GM23338 (cell line): ENCODE measurements around the gene DMRT2. TPM values are rescaled to one million over a fixed set of nuclear protein-coding genes. Genes with fewer than 3 reads are reported as not detected.

Experiments
- ATAC-seq: fragments of 200-7000 bp; cut with Tn5 transposase; 3 replicates; pipeline ENCODE4 v1.9.1; 2020
- DNase-seq: peaks from one replicate; pipeline ENCODE4 v3.0.0-alpha.2; 2015; ENCODE audit warnings: low spot score
- H2AFZ ChIP-seq: fragments of 200-600 bp; sonication (generic); 2 replicates; pipeline ENCODE4 v1.8.0; 2016; ENCODE audit warnings: antibody characterized with exemption, mild to moderate bottlenecking, moderate library complexity
- H3F3A ChIP-seq: fragments of 200-600 bp; sonication (generic); replicated peaks from 2 replicates; pipeline ENCODE4 v1.8.0; 2017; ENCODE audit warnings: antibody characterized with exemption, mixed run types, low read depth
- H3K27ac ChIP-seq: fragments of 200-600 bp; sonication (generic); 2 replicates; pipeline ENCODE4 v1.6.1; 2016; ENCODE audit warnings: low read depth
- H3K27me3 ChIP-seq: fragments of 200-600 bp; sonication (generic); 2 replicates; pipeline ENCODE4 v1.8.0; 2016; ENCODE audit warnings: mild to moderate bottlenecking, mixed run types, moderate library complexity; ENCODE audit not compliant: insufficient read depth
- H3K36me3 ChIP-seq: fragments of 200-600 bp; sonication (generic); 2 replicates; pipeline ENCODE4 v1.8.0; 2016; ENCODE audit warnings: mild to moderate bottlenecking; ENCODE audit not compliant: insufficient read depth
- H3K4me1 ChIP-seq: fragments of 200-600 bp; sonication (generic); 2 replicates; pipeline ENCODE4 v1.8.0; 2016; ENCODE audit warnings: mild to moderate bottlenecking, moderate library complexity; ENCODE audit not compliant: insufficient read depth
- H3K4me2 ChIP-seq: fragments of 200-600 bp; sonication (generic); 2 replicates; pipeline ENCODE4 v1.7.1; 2017; ENCODE audit warnings: mixed run types
- H3K4me3 ChIP-seq: fragments of 200-600 bp; sonication (generic); 2 replicates; pipeline ENCODE4 v1.6.1; 2016; ENCODE audit warnings: mixed run types
- H3K79me2 ChIP-seq: fragments of 200-600 bp; sonication (generic); replicated peaks from 2 replicates; pipeline ENCODE4 v1.8.0; 2017; ENCODE audit warnings: mild to moderate bottlenecking; ENCODE audit not compliant: insufficient read depth
- H3K9me2 ChIP-seq: fragments of 200-600 bp; sonication (generic); 2 replicates; pipeline ENCODE4 v1.8.0; 2017; ENCODE audit not compliant: insufficient read depth
- H4K20me1 ChIP-seq: fragments of 200-600 bp; sonication (generic); replicated peaks from 2 replicates; pipeline ENCODE4 v1.8.0; 2017; ENCODE audit warnings: mild to moderate bottlenecking; ENCODE audit not compliant: insufficient read depth
- H3K27ac Mint-ChIP-seq: 2 replicates; pipeline ENCODE4 v1.8.0; 2020; ENCODE audit warnings: inconsistent platforms, mild to moderate bottlenecking, moderate library complexity, mixed read lengths
- H3K27me3 Mint-ChIP-seq: 3 replicates; pipeline ENCODE4 v1.8.0; 2022; ENCODE audit warnings: low read depth, mild to moderate bottlenecking, moderate library complexity, mixed read lengths, inconsistent platforms; ENCODE audit not compliant: insufficient read depth, poor library complexity
- H3K36me3 Mint-ChIP-seq: 3 replicates; pipeline ENCODE4 v1.8.0; 2021; ENCODE audit warnings: low read depth, mild to moderate bottlenecking, inconsistent platforms, moderate library complexity, mixed read lengths
- H3K4me1 Mint-ChIP-seq: 3 replicates; pipeline ENCODE4 v1.8.0; 2020; ENCODE audit warnings: mild to moderate bottlenecking, inconsistent platforms, mixed read lengths
- H3K4me3 Mint-ChIP-seq: 3 replicates; pipeline ENCODE4 v1.8.0; 2021; ENCODE audit warnings: moderate library complexity, mild to moderate bottlenecking, inconsistent platforms, mixed read lengths
- H3K9me3 Mint-ChIP-seq: 3 replicates; pipeline ENCODE4 v1.8.0; 2020; ENCODE audit warnings: moderate library complexity, mild to moderate bottlenecking, inconsistent platforms, mixed read lengths
- CREB1 ChIP-seq: fragments of 250-450 bp; sonication (Bioruptor Pico); IDR thresholded peaks from 2 replicates; pipeline ENCODE4 v1.5.0; 2020; ENCODE audit warnings: low read depth, mild to moderate bottlenecking, moderate library complexity
- CTCF ChIP-seq, 2 experiments: fragments of 200-600 bp in 1 of 2; sonication (generic) in 1 of 2; conservative IDR thresholded peaks; 2 replicates each; pipeline versions ENCODE4 v1.5.1 to v1.6.1; 2016 to 2017; ENCODE audit warnings: antibody characterized with exemption in 2 of 2, low read depth in 2 of 2, mild to moderate bottlenecking in 2 of 2, moderate library complexity in 1 of 2
- EZH2phosphoT487 ChIP-seq: fragments of 200-600 bp; sonication (generic); IDR thresholded peaks from one replicate; pipeline ENCODE4 v1.8.1; 2018; ENCODE audit warnings: antibody characterized with exemption; ENCODE audit not compliant: unreplicated experiment
- JUNB ChIP-seq: IDR thresholded peaks from one replicate; pipeline ENCODE4 v1.6.1; 2016; ENCODE audit warnings: antibody characterized with exemption; ENCODE audit not compliant: unreplicated experiment
- POLR2AphosphoS5 ChIP-seq: IDR thresholded peaks from 2 replicates; pipeline ENCODE4 v1.6.1; 2016; ENCODE audit warnings: antibody characterized with exemption, low read depth
- STAT1 ChIP-seq: IDR thresholded peaks from one replicate; pipeline ENCODE4 v1.6.1; 2016; ENCODE audit warnings: antibody characterized with exemption; ENCODE audit not compliant: unreplicated experiment
- ZNF114 ChIP-seq: fragments of 250-450 bp; sonication (Bioruptor Pico); IDR thresholded peaks from 2 replicates; pipeline ENCODE4 v1.5.0; 2020; ENCODE audit warnings: mild to moderate bottlenecking, moderate library complexity
- ZNF331 ChIP-seq: fragments of 250-450 bp; sonication (Bioruptor Pico); IDR thresholded peaks from 2 replicates; pipeline ENCODE4 v1.5.0; 2020; ENCODE audit warnings: low read depth, mild to moderate bottlenecking, moderate library complexity
- polyA plus RNA-seq: library from polyadenylated mRNA; unstranded; fragments of >200 nt; fragmentation: Nextera tagmentation; extraction: Ambion mirVana; gene quantifications from 2 replicates; pipeline ENCODE4 v1.2.1, GENCODE V29; 2016
- total RNA-seq: library from RNA; depleted of rRNA; stranded (reverse); fragments of >200 nt; shearing (Covaris generic); gene quantifications from 2 replicates; pipeline ENCODE4 v1.2.3, GENCODE V29; 2014
- TF ChIP-seq, protein P1 (sequence below): IDR thresholded peaks from 2 replicates; pipeline ENCODE4 v1.6.1; 2016; ENCODE audit warnings: antibody characterized with exemption
- TF ChIP-seq, protein P2 (sequence below): IDR thresholded peaks from one replicate; pipeline ENCODE4 v1.6.1; 2018; ENCODE audit warnings: antibody characterized with exemption; ENCODE audit not compliant: unreplicated experiment

The DMRT2 gene
- total and polyA plus RNA-seq, 2 experiments from 2014 or later = not detected

DNA sequence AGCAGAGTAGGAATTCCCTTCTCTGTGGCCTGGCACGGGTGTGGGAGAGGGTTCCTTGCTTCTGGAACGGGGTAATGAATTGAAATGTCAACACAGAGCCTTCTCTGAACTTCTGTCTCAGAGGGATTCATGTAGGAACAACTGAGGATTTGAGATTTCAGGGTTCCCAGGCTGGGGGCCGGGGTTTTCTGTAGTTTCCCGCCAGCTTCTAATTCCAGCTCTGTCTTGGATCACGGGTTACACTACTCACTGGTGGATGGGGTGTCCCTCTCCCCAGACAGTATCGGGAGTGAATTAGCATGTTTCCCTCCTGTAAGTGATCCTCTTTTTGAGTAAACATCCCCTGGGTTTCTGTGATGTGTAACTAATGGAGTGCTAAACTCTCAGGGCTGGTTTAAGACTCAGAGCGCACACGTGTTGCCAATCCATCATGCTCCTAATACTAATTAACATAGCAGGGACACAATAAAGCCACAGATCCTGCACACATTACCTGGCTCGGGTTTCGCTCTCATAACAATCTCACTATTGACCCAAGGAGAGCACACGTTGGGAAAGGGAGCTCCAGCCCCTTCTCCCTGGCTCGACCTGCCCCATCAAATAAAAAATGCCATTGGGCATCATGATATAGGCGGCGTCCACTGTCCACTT is 18.1 kb upstream of the DMRT2 start:
- no peak overlapping the region for H3K4me3 ChIP-seq
- H2AFZ ChIP-seq = no peak overlapping the region
- no peaks in the 10 kb centered on the region for H3K9me3 Mint-ChIP-seq
- no peak overlapping the region for H3K27ac ChIP-seq
- no peaks in the 10 kb centered on the region for H3F3A ChIP-seq
- ATAC-seq (no peak), DNase-seq (no peak)
- no peak overlapping the region for H3K4me2 ChIP-seq
- H3K27me3 Mint-ChIP-seq = peaks cover 9% of the 10 kb centered on the region
- TF ChIP-seq CTCF (conservative IDR thresholded peaks at IDR 0.05; ENCODE audit: low read depth in 2 of 2) = no peak
- H3K36me3 ChIP-seq = no peaks in the 10 kb centered on the region
- H4K20me1 ChIP-seq = no peaks in the 10 kb centered on the region
- H3K4me1 ChIP-seq = no peaks in the 10 kb centered on the region
- H3K27ac Mint-ChIP-seq = no peak overlapping the region
- no peaks in the 10 kb centered on the region for H3K79me2 ChIP-seq
- H3K9me2 ChIP-seq = no peaks in the 10 kb centered on the region
- peaks cover 4% of the 10 kb centered on the region; the same call in 1 of the 2 replicates for H3K27me3 ChIP-seq
- H3K36me3 Mint-ChIP-seq = no peaks in the 10 kb centered on the region; the same call in 2 of the 3 replicates
- no peak overlapping the region for H3K4me3 Mint-ChIP-seq
- H3K4me1 Mint-ChIP-seq = no peaks in the 10 kb centered on the region

GRCh38 chr9:1034271-1034670 is 15.9 kb upstream of the DMRT2 start:
- H3K27me3 Mint-ChIP-seq = peaks cover 13% of the 10 kb centered on the region
- Histone ChIP-seq H2AFZ (no peak overlapping the region), H4K20me1 (no peaks in the 10 kb centered on the region; the same call in 1 of the 2 replicates), H3K79me2 (no peaks in the 10 kb centered on the region), H3K9me2 (no peaks in the 10 kb centered on the region), H3K4me3 (no peak overlapping the region), H3K27ac (no peak overlapping the region), H3K4me1 (no peaks in the 10 kb centered on the region), H3F3A (no peaks in the 10 kb centered on the region), H3K4me2 (no peak overlapping the region), H3K36me3 (no peaks in the 10 kb centered on the region), H3K27me3 (peaks cover 25% of the 10 kb centered on the region)
- TF ChIP-seq JUNB (no peak), POLR2AphosphoS5 (no peak), ZNF114 (no peak), EZH2phosphoT487 (no peak), ZNF331 (CRISPR knock-in tag) (no peak), CREB1 (CRISPR knock-in tag) (no peak), STAT1 (no peak)
- TF ChIP-seq, protein P1, sequence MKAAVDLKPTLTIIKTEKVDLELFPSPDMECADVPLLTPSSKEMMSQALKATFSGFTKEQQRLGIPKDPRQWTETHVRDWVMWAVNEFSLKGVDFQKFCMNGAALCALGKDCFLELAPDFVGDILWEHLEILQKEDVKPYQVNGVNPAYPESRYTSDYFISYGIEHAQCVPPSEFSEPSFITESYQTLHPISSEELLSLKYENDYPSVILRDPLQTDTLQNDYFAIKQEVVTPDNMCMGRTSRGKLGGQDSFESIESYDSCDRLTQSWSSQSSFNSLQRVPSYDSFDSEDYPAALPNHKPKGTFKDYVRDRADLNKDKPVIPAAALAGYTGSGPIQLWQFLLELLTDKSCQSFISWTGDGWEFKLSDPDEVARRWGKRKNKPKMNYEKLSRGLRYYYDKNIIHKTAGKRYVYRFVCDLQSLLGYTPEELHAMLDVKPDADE = no peak
- TF ChIP-seq, protein P2, sequence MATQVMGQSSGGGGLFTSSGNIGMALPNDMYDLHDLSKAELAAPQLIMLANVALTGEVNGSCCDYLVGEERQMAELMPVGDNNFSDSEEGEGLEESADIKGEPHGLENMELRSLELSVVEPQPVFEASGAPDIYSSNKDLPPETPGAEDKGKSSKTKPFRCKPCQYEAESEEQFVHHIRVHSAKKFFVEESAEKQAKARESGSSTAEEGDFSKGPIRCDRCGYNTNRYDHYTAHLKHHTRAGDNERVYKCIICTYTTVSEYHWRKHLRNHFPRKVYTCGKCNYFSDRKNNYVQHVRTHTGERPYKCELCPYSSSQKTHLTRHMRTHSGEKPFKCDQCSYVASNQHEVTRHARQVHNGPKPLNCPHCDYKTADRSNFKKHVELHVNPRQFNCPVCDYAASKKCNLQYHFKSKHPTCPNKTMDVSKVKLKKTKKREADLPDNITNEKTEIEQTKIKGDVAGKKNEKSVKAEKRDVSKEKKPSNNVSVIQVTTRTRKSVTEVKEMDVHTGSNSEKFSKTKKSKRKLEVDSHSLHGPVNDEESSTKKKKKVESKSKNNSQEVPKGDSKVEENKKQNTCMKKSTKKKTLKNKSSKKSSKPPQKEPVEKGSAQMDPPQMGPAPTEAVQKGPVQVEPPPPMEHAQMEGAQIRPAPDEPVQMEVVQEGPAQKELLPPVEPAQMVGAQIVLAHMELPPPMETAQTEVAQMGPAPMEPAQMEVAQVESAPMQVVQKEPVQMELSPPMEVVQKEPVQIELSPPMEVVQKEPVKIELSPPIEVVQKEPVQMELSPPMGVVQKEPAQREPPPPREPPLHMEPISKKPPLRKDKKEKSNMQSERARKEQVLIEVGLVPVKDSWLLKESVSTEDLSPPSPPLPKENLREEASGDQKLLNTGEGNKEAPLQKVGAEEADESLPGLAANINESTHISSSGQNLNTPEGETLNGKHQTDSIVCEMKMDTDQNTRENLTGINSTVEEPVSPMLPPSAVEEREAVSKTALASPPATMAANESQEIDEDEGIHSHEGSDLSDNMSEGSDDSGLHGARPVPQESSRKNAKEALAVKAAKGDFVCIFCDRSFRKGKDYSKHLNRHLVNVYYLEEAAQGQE = no peak
- H3K4me3 Mint-ChIP-seq = no peak overlapping the region
- no peaks in the 10 kb centered on the region for H3K4me1 Mint-ChIP-seq
- ATAC-seq (no peak), DNase-seq (no peak)
- no peaks in the 10 kb centered on the region for H3K9me3 Mint-ChIP-seq
- no peaks in the 10 kb centered on the region; the same call in 2 of the 3 replicates for H3K36me3 Mint-ChIP-seq
- no peak overlapping the region for H3K27ac Mint-ChIP-seq
